Heart left ventricle (tissue), 16 donors: ENCODE measurements around the gene SYNPO. TPM values are rescaled to one million over a fixed set of nuclear protein-coding genes. Genes with fewer than 3 reads are reported as not detected.

ENCODE experiments used
- ATAC-seq, 4 donors: fragments of 200-7000 bp; cut with Tn5 transposase; one replicate each; pipeline ENCODE4 v1.9.1; 2020 to 2022; ENCODE audit warnings: moderate library complexity in 4 of 4, mild to moderate bottlenecking in 3 of 4, moderate number of reproducible peaks in 1 of 4
- DNase-seq, 5 donors: peaks; one replicate each; pipeline ENCODE4 v3.0.0-alpha.2; 2020
- H3K27ac ChIP-seq, 12 donors: fragments of 200-600 bp; sonication (generic) in 4 of 12; one replicate each; pipeline versions ENCODE4 v1.5.0 to v1.8.0; 2016 to 2022; ENCODE audit warnings: mild to moderate bottlenecking in 2 of 12
- H3K27me3 ChIP-seq, 9 donors: fragments of 200-600 bp; sonication (generic) in 2 of 9; one replicate each; pipeline versions ENCODE4 v1.5.1 to v1.8.0; 2016 to 2022; ENCODE audit warnings: mild to moderate bottlenecking in 3 of 9
- H3K36me3 ChIP-seq, 9 donors: fragments of 200-600 bp; sonication (generic) in 2 of 9; one replicate each; pipeline versions ENCODE4 v1.5.0 to v1.8.0; 2018 to 2022; ENCODE audit warnings: mild to moderate bottlenecking in 2 of 9
- H3K4me1 ChIP-seq, 12 donors: fragments of 200-600 bp; sonication (generic) in 4 of 12; one replicate each; pipeline versions ENCODE4 v1.5.0 to v1.8.0; 2016 to 2022; ENCODE audit warnings: mild to moderate bottlenecking in 3 of 12
- H3K4me3 ChIP-seq, 12 donors: fragments of 200-600 bp; sonication (generic) in 4 of 12; one replicate each; pipeline versions ENCODE4 v1.5.0 to v1.8.0; 2017 to 2022; ENCODE audit warnings: mild to moderate bottlenecking in 9 of 12, moderate library complexity in 4 of 12
- H3K9me3 ChIP-seq, 12 donors: fragments of 200-600 bp; sonication (generic) in 4 of 12; one replicate each; pipeline versions ENCODE4 v1.5.0 to v1.8.0; 2016 to 2022; ENCODE audit warnings: mild to moderate bottlenecking in 1 of 12
- POLR2A ChIP-seq, 2 donors: fragments of 450-650 bp; IDR thresholded peaks; one replicate each; pipeline ENCODE4 v1.6.1; 2017; ENCODE audit warnings: antibody characterized with exemption in 2 of 2, mild to moderate bottlenecking in 2 of 2, moderate library complexity in 2 of 2
- WGBS, 4 donors: extraction: QIAGEN DNeasy Blood & Tissue Kit in 2 of 4; methylation state at CpG; one replicate each; pipeline versions ENCODE4 v1.1.5 to v1.1.7; 2013 to 2018; 5-methylcytosine and 5-hydroxymethylcytosine counted together
- intact Hi-C, 10 donors: fragments of 100-400 bp; cut with DNase I; formaldehyde crosslinking; loops; one replicate each; pipeline versions ENCODE4 v1.11.1 to v1.14.2; 2022
- polyA plus RNA-seq, 2 donors: library from polyadenylated mRNA; stranded (reverse); fragments of 200-250 nt; gene quantifications; one replicate each; pipeline ENCODE4 v1.2.3, GENCODE V29; 2013
- total RNA-seq, 9 donors: library from RNA; depleted of rRNA in 2 of 9; stranded (reverse); fragments of >200 nt in 2 of 9; fragmentation: NEBNext Ultra II Directional in 3 of 9; extraction: Animal tissue kit (Norgen Biotek cat#: 25700) in 3 of 9; gene quantifications; one replicate each; pipeline versions ENCODE4 v1.1.0 to v1.2.4, GENCODE V29; 2016 to 2023
- TF ChIP-seq, protein P1 (sequence below), 12 donors: fragments of 200-600 bp; sonication (generic) in 4 of 12; IDR thresholded peaks; one replicate each; pipeline versions ENCODE4 v1.5.0 to v1.8.0; 2018 to 2022; ENCODE audit warnings: antibody characterized with exemption in 12 of 12, mild to moderate bottlenecking in 5 of 12
- donor health status: ischemic (EF 13 %, LVEDD 7.1; RV severe dilation, severe dysfunction).
- donor health status: healthy with polysubstance abuse.
- donor health status: DM: no; HTN: yes; CAD: no.
- donor health status: DM: no; HTN: no; CAD: no.
- donor health status: ischemic (EF 25% LVEDD 6.9; RV normal size, moderate dysfunction).
- donor health status: ischemic (EF 25% LVEDD 5.7; RV mildly dilated, moderate dysfunction).
- donor health status: healthy.
- donor health status: DM: yes; HTN: yes; CAD: no.
- donor health status: ischemic (EF 35%, LVEDD 5.7; RV mildly dilated, moderate dysfunction).
- donor health status: nonischemic (EF 11% LVEDD 7.7; RV severe dilation, severe dysfunction).
- donor health status: DM: yes; HTN: yes; CAD: no.
- donor health status: PGD.
- donor health status: ischemic (EF 29% LVEDD 5.4; RV normal size, mild dysfunction).
- donor health status: nonischemic (EF 23%, LVEDD 6.1; RV moderate dilation, normal function).

The SYNPO gene
- total and polyA plus RNA-seq, 11 donors, result 304 to 791 (median 590) TPM

DNA sequence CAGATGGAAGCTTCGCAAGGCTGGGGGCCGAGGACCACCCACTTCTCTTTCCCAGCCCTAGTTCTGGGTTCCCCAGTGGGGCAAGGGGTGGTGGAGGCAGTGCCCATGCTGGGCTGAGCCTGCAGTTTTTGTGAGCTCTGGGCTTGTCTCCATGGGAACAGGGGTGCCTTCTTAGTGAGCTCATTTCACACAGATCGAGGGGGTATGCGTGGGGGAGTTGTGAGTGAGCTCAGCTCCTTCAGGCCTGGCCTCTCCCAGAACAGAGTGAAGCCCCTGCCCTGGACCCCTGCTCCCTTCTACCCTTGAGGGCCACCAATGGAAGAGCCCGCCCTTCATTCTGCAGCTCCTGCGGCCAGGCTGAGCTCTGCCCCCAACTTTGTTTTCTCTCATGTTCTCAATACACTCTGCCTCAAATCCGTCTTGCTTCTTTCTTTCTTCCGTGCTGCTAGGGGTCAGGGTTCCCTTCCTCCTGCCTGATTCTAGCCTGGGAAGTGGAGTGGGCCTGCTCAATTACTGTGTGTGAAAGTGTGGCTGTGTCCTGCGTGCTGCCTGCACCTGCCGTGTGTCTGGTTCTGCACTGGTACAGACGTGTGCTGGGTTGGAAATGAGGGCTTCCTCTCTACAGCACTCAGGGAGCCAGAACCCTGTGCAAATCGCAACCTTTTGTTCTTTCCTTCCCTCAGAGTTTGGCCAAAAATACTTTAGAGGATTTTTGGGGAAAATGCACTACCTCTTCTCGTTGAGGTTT, 11.6 kb downstream of the SYNPO start:
- TF ChIP-seq, protein P1, sequence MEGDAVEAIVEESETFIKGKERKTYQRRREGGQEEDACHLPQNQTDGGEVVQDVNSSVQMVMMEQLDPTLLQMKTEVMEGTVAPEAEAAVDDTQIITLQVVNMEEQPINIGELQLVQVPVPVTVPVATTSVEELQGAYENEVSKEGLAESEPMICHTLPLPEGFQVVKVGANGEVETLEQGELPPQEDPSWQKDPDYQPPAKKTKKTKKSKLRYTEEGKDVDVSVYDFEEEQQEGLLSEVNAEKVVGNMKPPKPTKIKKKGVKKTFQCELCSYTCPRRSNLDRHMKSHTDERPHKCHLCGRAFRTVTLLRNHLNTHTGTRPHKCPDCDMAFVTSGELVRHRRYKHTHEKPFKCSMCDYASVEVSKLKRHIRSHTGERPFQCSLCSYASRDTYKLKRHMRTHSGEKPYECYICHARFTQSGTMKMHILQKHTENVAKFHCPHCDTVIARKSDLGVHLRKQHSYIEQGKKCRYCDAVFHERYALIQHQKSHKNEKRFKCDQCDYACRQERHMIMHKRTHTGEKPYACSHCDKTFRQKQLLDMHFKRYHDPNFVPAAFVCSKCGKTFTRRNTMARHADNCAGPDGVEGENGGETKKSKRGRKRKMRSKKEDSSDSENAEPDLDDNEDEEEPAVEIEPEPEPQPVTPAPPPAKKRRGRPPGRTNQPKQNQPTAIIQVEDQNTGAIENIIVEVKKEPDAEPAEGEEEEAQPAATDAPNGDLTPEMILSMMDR (IDR thresholded peaks at IDR 0.05), result no peak
- no peak for TF ChIP-seq POLR2A (IDR thresholded peaks at IDR 0.05)
- Histone ChIP-seq H3K9me3 (no peaks in the 10 kb centered on the region), H3K4me3 (no peak overlapping the region), H3K27ac (peak overlapping the region in 11 of 12 donors; percentile 8 to 100 (median 97)), H3K27me3 (no peaks in the 10 kb centered on the region), H3K36me3 (peaks cover 5 to 63% (median 39%) of the 10 kb centered on the region in 9 donors), H3K4me1 (peaks cover 7 to 88% (median 78%) of the 10 kb centered on the region in 12 donors)
- intact Hi-C loops, result loop anchor here in 7 of 10 donors (5.0 to 10.0 kb wide), 5 partner anchors 55 to 197 kb away; no protein-coding TSS in a partner anchor
- ATAC-seq (no peak), DNase-seq (peak in 2 of 5 donors; percentile 21 to 44)
- 54 to 70% (median 67%) methylated on average over 13 of the region's 13 CpGs for WGBS, 4 donors

DNA sequence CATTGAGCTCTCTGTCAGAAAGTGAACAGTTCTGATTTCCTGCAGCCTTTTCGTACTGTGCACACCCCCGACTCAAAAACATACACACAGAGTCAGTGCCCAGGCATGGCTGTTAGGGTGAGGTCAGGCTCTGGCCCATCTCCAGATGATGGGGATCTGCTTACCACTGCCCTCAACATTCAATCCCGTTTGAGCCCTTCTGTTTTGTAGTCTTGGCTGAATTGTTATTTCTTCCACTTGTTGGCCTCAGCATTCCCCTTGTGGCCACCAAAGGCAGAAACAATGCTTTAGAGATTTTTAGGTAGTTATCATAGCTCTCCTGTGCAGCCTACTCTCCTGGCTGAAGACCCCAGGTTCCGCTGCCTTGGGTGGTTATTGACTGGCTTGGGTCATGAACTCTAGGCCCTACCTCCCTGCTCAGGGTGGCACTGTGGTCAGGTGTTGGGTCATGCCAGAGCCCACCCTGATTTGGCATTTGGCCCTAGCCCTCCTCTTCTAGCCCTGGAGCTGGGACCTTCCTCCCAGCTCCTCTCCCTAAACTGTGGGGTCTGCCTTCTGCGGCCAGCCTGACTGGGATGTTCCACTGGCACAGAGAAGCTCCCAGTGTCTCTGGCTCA, 12.8 kb downstream of the SYNPO start:
- Histone ChIP-seq H3K36me3 (peaks cover 5 to 58% (median 37%) of the 10 kb centered on the region in 9 donors), H3K4me1 (peaks cover 6 to 86% (median 76%) of the 10 kb centered on the region in 12 donors), H3K9me3 (no peaks in the 10 kb centered on the region), H3K4me3 (no peak overlapping the region), H3K27ac (peak overlapping the region in 11 of 12 donors; percentile 23 to 100 (median 56)), H3K27me3 (no peaks in the 10 kb centered on the region)
- ATAC-seq, result no peak
- intact Hi-C loops, result loop anchor here in 7 of 10 donors (5.0 to 10.0 kb wide), 5 partner anchors 56 to 198 kb away; no protein-coding TSS in a partner anchor
- 47 to 77% (median 67%) methylated on average over 5 of the region's 5 CpGs for WGBS, 4 donors
- DNase-seq, result peak in 3 of 5 donors; percentile 13 to 53 (median 29)
- TF ChIP-seq POLR2A (IDR thresholded peaks at IDR 0.05), result no peak
- TF ChIP-seq, protein P1 (IDR thresholded peaks at IDR 0.05), result peak in 1 of 12 donors; percentile 10

DNA sequence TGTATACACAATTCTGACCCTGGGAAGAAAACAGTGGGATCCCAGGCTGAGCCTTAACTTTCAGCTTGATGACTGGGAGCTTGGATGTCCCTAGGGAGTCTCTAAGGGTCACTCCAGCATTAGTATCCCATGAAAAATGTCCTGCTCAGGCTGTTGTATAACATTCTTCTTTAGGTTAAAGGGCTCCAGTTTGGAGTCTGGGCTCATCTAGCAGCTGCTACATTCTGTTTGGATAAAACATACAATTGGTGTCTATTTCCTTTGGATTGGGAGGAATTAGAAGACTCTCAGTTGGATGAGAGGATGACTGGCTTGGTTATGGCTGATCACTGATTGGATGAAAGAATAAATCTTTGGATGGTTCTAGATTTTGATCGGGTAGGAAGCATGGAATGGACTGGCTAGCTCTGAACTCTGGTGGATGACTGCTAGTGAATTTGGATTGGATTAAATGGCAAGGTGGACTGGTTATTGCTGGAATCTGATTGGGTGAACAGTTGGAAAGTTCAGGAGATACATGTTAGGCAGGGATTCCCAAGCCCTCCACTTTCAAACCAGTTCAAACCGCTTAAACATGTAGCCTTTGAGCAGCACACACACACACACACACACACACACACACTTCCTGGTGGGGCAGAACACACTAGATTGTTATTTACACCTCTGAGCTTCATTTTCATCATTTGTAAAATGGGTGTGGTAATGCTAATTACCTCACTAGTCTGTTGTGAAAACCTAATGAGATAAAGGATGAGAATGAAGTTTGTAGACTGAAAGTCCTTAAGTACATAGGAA, 13.5 kb downstream of the SYNPO start:
- Histone ChIP-seq H3K27ac (peak overlapping the region in 11 of 12 donors; percentile 23 to 100 (median 56)), H3K9me3 (no peaks in the 10 kb centered on the region), H3K36me3 (peaks cover 5 to 51% (median 29%) of the 10 kb centered on the region in 9 donors), H3K27me3 (no peaks in the 10 kb centered on the region), H3K4me1 (peaks cover 3 to 86% (median 75%) of the 10 kb centered on the region in 12 donors), H3K4me3 (no peak overlapping the region)
- DNase-seq (no peak), ATAC-seq (no peak)
- intact Hi-C loops, result loop anchor here in 7 of 10 donors (2.0 to 10.0 kb wide), 6 partner anchors 57 to 199 kb away; no protein-coding TSS in a partner anchor
- no peak for TF ChIP-seq POLR2A (IDR thresholded peaks at IDR 0.05)
- 74 to 89% (median 79%) methylated on average over 2 of the region's 2 CpGs for WGBS, 4 donors

DNA sequence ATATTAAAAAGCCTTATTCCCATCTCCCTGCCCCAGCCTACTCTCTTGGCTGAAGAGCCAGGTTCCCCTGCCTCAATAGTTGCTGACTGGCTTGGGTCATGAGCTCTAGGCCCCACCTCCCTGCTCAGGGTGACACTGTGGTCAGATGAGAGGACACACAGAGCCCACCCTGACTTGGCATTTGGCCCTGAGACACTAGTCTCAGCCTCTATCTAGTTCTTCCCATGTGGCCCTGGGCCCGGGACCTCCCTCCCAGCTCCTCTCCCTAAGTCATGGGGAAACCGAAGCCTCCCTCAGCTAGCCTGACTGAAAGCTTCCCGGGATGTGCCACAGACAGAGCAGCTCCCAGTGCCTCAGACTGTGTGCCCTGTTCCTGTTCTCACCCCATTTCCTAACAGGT, 14.8 kb downstream of the SYNPO start:
- peak in 1 of 5 donors; percentile 32 for DNase-seq
- Histone ChIP-seq H3K27me3 (no peaks in the 10 kb centered on the region), H3K27ac (peak overlapping the region in 9 of 12 donors; percentile 28 to 93 (median 89)), H3K4me1 (peaks cover 3 to 84% (median 68%) of the 10 kb centered on the region in 12 donors), H3K36me3 (peaks cover 0 to 38% (median 17%) of the 10 kb centered on the region in 9 donors), H3K9me3 (no peaks in the 10 kb centered on the region), H3K4me3 (no peak overlapping the region)
- WGBS, 4 donors, result 68 to 87% (median 71%) methylated on average over 3 of the region's 3 CpGs
- TF ChIP-seq, protein P1 (IDR thresholded peaks at IDR 0.05), result no peak
- intact Hi-C loops, result loop anchor here in 8 of 10 donors (2.0 to 10.0 kb wide), 7 partner anchors 47 to 200 kb away; partner anchors contain the start of gene RBM22 (in 1 of the 8)
- ATAC-seq, result no peak
